Inflammatory macrophage treated with lipopolysaccharide for 1 hour (primary cell): Measurements from ENCODE around the gene ANKRD33.
"Not testable (repeated sequence)": the region's sequence is repeated elsewhere in the genome, so short reads cannot be mapped to it uniquely, and the experiment has no call there.

Source experiments
- DNase-seq, 2 donors: peaks; one replicate each; pipeline ENCODE4 v3.0.0-alpha.2; 2020 to 2022

The ANKRD33 gene

GRCh38 chr12:51883998-51884675, 3.8 kb upstream of the ANKRD33 start:
- DNase-seq: no peak

DNA sequence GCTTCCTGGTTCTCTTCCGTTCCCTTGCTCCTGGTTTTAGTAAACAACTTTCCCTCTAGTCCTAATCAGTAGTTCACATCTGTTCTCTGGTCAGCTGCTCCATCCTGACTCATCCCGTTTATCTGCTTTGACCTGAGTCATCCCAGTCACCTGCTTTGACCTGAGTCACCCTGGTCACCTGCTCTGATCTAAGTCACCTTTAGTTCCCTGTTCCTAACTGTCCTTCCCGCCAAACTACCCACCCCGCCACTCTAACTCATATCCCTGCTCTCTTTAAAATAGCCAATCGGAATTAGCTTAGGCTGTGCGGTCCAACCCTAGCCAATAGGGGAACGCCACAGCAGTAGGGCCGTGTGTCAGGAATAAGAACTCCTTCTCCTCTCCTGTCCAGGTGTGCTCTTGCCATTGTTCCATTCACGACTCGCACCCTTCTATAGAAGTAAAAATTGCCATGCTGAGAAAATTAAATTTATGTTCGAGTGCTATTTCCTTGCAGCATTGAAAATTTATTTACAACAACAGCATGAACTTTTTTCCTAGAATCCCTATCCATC, 3.1 kb upstream of the ANKRD33 start:
- DNase-seq: no peak

DNA sequence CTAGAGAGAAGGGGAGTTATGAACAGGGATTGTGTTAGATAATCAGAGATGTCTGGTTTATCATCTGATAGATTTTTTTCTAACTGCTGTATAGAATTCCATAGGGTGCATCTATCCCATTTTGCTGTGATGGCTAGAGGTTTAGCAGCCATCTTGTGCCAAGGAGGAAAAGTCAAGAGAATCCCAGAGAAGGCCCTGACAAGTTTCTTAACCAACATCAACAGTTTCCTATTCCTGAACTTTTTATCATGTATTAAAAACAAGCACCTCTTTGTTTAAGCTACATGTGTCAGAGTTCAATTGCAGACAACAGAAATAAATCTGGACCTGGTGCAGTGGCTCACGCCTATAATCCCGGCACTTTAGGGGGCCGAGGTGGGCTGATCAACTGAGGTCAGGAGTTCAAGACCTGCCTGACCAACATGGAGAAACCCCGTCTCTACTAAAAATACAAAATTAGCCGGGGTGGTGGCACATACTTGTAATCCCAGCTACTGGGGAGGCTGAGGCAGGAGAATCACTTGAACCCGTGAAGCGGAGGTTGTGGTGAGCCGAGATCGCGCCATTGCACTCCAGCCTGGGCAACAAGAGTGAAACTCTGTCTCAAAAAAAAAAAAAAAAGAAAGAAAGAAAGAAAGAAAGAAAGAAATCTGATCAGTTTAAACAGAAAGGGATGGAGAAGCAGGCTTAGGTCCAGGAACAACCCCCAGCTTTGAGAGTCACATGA, 2.4 kb upstream of the ANKRD33 start:
- not testable (repeated sequence) for DNase-seq

DNA sequence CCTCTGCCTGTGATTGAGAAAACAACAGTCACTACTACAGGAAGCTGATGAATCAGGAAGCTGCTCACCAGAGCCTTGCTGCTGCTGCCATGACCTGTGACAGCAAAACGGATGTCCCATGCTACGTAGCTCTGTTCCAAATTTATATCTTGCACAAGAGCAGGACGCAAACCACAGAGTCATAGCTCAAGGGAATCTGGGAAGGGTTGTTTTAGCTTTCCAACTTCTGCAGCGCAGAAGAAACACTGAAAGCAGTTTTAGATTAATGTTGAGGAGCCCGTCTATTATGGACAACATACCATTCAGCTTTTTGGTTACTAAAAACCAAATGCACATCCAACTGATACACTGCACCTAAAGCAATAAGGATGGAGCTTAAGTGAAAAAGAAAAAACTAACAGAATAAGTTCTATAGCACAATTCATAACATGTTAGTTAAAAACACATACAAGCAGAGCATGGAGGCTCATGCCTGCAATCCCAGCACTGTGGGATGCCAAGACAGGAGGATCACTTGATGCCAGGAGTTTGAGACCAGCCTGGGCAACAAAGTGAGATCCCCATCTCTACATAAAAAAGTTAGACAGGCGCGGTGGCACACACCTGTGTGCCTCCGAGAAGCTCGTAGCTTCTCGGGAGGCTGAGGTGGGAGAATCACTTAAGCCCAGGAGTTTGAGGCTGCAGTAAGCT, 1.7 kb upstream of the ANKRD33 start:
- DNase-seq: peak; percentile 86 to 95

GRCh38 chr12:51888316-51889215, 663 bp downstream of the ANKRD33 start:
- no peak for DNase-seq

DNA sequence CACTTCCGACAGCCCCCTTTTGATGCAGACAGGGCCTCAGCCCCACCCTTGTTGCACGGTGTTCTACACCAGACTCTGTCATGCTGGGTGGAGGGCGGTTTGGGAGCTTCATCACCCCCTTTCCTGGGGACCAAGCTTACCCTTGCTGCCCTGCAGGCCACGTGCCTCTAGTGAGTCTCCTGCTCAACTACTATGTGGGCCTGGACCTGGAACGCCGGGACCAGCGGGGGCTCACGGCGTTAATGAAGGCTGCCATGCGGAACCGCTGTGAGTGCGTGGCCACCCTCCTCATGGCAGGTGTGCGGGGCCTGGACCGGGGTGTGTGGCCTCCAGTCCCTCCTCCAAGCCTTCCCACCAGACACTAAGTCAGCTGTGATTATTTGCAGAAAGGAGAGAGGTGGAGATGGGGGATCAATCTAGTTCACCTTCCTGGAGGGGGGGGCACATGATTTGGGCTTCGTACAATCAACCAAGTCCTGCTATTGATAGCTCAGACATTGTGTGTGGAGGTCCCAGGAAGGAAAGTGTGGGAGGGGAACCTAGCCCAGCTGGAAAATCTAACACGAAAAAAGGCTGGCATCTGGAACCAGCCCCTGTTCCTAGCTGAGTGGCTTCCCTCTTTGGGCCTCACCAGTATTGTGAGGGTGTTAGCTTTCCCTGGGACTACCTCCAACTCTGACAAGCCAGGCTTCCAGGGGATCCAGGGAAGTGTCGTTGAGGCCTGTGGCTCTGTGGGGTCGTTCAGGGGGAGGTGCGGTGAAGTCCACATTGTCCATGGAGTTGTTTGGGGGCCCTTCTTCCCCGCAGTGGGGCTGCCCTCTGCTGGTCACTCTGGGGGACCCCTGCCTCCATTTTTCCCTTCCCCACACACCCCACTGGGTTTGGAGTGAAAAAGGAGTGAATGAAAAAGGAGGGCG, 1.6 kb downstream of the ANKRD33 start:
- DNase-seq: no peak

DNA sequence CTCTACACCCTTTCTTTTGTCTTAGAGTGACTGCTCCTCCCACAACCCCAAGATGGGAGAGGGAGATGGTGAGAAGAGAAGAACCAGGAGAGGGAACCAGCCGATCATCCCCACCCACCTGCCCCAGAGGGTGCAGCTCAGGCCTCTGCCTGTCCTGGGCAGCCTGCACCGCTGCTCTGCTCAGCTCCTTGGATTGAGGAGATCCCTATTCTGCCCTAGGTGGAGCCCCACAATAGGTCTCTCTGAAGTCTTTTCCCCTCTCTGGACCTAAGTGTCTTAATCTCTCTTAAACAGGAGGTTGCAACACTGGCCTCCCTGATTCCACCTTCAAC, 2.2 kb downstream of the ANKRD33 start:
- no peak for DNase-seq

GRCh38 chr12:51890511-51891171, 2.7 kb downstream of the ANKRD33 start:
- no peak for DNase-seq

DNA sequence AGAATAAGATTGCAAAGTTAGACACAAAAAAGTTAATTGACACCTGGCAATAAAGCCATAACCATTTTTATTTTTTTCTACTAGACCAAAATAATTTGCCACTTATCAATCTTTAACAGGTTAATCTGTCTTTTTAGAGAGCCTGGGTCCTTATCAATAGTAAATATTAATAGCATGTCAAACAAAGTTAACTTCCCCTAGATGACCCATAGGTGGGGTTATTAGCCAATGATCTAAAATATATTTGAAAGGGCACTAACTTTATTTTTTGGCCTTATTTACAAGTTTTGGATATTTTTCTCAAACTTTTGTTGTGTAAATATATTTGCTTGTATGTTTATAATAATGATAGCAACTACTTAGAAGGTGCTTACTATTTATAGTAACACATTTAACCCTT, 3.9 kb downstream of the ANKRD33 start:
- DNase-seq: peak in 1 of 2 donors; percentile 51

DNA sequence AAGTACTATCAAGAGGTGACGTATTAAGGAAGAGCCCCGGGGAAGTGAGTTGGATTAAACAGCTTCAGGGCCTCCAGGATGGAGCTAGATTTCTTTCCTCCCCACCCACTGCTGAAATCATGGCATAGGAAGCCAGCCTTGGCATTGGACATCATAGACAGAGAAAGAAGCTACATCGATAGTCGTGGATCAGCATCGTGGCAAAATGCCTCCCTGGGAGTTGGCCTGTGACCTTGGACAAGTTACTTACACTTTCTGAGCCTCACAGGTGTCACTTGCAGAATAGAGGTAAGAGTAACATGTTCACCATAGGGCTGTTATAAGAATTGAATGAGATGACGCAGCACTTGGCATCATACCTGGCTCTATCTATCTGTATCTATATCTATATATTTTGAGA, 5.9 kb downstream of the ANKRD33 start:
- no peak for DNase-seq

DNA sequence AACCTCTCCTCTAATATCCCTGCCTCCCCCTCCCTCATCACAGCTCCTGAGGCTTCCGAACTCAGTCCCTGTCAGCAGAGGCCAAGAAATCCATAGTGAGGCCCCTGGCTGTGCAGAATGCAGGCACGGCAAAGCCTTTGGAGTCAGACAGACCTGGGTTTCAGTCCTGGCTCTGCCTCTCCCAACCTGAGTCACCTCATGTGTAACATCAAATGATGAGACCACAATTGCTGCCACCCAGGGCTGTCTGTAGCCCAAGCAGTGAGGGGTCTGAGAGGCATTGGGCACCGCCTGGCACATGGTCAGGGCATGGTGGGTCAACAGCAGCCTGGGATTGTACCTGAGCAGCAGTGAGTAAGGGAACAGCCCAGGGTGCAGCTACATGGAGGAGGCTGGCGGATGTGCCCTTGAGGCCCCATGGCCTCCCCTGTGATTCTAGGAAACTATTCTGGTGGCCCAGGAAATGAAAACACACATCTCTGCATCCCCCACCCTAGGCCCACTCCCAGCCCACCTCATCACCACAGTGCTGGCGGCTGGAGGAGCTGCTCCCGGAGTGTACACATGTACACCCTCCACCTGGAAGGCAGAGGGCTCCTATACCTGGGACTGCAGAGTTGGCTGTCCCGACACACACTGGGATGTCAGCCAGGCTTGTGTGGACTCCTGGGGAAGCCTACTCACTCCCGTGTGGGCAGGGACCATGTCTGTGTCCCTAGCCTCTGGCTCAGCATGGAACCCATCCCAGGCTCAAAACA, 7.7 kb downstream of the ANKRD33 start:
- DNase-seq: no peak

- no peak for DNase-seq
Measured at GRCh38 chr12:51896236-51896635, 8.3 kb downstream of the ANKRD33 start.

- no peak for DNase-seq
Measured at GRCh38 chr12:51897181-51897580, 9.3 kb downstream of the ANKRD33 start.

DNA sequence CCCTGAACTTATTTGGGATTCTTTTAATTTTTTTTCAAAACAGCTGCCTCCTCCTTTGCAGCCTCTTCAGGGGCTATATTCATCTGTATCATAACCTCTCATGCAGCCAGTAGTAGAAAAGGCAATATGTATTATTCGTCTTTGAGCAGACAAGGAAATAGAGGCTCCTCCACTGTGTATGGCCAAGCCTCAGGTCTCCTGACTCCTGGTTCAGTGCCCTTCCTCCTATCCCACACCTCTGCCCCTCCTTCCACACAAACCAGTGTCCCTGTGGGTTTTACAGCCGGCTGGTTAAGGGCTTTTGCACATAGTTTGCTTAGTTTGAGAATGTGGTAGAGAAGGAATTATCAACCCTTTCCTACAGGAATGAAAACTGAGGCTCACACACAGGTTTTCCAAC, 10.6 kb downstream of the ANKRD33 start:
- no peak for DNase-seq

DNA sequence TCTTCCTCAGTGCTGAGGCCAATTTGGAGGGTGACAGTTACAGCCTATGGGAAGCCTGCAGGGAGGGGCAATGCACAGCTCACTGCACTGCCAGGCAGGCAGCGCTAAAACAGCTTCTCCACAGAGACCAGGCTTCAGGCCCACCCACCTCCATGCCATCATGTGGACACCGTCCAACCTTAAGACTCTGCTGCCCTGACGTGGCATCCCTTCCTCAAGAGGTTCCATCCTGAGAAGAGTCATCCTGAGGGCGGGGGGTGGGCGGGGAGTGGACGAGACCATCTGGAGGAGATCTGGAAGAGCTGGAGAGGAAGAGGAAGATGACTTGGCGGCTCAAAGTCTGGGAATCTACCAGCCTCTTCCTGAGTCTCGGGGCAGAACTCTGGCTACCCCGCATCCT, 11.0 kb downstream of the ANKRD33 start:
- peak; percentile 57 to 80 for DNase-seq

DNA sequence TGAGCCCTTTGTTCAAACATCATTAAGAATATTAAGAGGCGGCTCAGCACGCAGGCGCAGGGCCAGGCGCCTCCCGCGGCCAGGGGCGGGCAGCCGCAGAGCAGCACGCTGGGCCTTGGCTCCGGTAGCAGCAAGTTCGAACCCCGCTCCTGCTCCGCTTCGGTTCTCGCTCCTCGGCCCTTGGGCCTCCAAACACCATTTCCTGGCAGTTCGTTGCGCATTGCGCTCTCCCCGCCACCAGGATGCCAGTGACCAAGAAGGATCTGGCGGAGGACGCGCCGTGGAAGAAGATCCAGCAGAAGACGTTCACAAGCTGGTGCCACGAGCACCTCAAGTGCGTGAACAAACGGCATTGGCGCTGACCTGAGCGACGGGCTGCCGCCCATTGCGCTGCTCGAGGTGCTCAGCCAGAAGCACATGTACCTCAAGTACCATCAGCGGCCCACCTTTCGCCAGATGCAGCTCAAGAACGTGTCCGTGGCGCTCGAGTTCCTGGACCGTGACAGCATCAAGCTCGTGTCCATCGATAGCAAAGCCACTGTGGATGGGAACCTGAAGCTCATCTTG, 12.5 kb downstream of the ANKRD33 start:
- no peak for DNase-seq

DNA sequence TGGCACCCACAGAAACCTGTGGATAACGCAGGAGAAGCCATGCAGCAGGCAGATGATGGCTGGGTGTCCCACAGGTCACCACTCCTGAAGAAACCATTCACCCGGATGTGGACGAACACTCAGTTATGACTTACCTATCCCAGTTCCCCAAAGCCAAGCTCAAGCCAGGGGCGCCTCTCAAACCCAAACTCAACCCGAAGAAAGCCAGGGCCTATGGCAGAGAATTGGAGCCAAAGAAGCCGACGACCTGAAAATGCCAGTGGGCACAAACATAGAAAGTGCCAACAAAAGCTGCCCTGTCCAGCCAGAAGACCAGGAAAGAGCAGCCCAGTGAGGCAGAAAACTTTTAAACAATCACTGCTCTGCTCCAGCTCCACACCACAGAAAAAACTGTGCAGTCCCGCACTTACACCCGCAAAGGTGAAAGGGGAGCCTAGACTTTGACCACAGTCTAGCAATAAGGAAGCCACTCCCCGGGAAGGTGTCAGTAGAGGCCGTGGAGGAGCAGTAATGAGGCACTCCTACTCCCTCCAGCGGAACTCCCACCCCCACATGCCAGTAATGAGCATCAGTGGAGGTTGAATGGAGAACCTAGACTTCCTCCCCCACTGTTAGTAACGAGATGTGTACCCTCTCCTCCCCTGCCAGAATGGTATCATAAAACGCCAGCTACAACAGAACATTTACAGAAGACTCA, 13.4 kb downstream of the ANKRD33 start:
- DNase-seq: no peak

GRCh38 chr12:51901881-51902280, 14.0 kb downstream of the ANKRD33 start:
- DNase-seq: no peak

- peak; percentile 41 to 42 for DNase-seq
Measured at GRCh38 chr12:51904951-51905470, 17.1 kb downstream of the ANKRD33 start.
